OCI-LY3 (cell line): ENCODE results near the gene GRIK2.

Experiments
- H2AFZ ChIP-seq: fragments of 200-600, 300-600 bp; shearing (Covaris generic); 2 replicates; pipeline ENCODE4 v1.6.0; 2014; ENCODE audit warnings: antibody characterized with exemption, low read depth, low read length
- H3K27ac ChIP-seq: fragments of 200-600, 300-600 bp; sonication (generic); 2 replicates; pipeline ENCODE4 v1.5.1; 2014; ENCODE audit warnings: mild to moderate bottlenecking, low read length, moderate library complexity, mixed read lengths
- H3K27me3 ChIP-seq: fragments of 200-600, 300-600 bp; sonication (generic); 2 replicates; pipeline ENCODE4 v1.6.1; 2014; ENCODE audit warnings: low read depth, low read length, mixed read lengths
- H3K36me3 ChIP-seq: fragments of 200-600, 300-600 bp; sonication (generic); replicated peaks from 2 replicates; pipeline ENCODE3; 2014; ENCODE audit warnings: low read depth, low read length, mixed read lengths
- H3K4me1 ChIP-seq: fragments of 300-600, 200-600 bp; sonication (generic); 2 replicates; pipeline ENCODE4 v1.6.1; 2014; ENCODE audit warnings: low read length, mixed read lengths
- H3K4me2 ChIP-seq: fragments of 200-600, 300-600 bp; sonication (generic); 2 replicates; pipeline ENCODE4 v1.6.1; 2014; ENCODE audit warnings: low read length, mixed read lengths
- H3K4me3 ChIP-seq: fragments of 300-600, 200-600 bp; sonication (generic); 2 replicates; pipeline ENCODE4 v1.5.1; 2014; ENCODE audit warnings: antibody characterized with exemption, mild to moderate bottlenecking, low read length, moderate library complexity
- H3K79me2 ChIP-seq: fragments of 300-600, 200-600 bp; shearing (Covaris generic); 2 replicates; pipeline ENCODE4 v1.6.1; 2014; ENCODE audit warnings: mild to moderate bottlenecking, low read length, mixed read lengths
- H3K9ac ChIP-seq: fragments of 300-600, 200-600 bp; shearing (Covaris generic); 2 replicates; pipeline ENCODE4 v1.6.0; 2014; ENCODE audit warnings: mild to moderate bottlenecking, low read length, moderate library complexity
- H3K9me3 ChIP-seq: fragments of 200-600, 300-600 bp; shearing (Covaris generic); 2 replicates; pipeline ENCODE4 v1.6.1; 2014; ENCODE audit warnings: low read length, mixed read lengths; ENCODE audit not compliant: insufficient read depth
- H4K20me1 ChIP-seq: fragments of 200-600, 300-600 bp; sonication (generic); 2 replicates; pipeline ENCODE4 v1.6.1; 2016; ENCODE audit warnings: low read length, mixed read lengths; ENCODE audit not compliant: insufficient read depth
- EZH2phosphoT487 ChIP-seq: fragments of 200-600 bp; shearing (Covaris generic); IDR thresholded peaks from 2 replicates; pipeline ENCODE4 v1.6.1; 2018; ENCODE audit warnings: antibody characterized with exemption, mixed run types, low read depth
- TF ChIP-seq, protein P1 (sequence below): fragments of 200-600, 300-600 bp; sonication (generic); IDR thresholded peaks from 2 replicates; pipeline ENCODE4 v1.5.1; 2014; ENCODE audit warnings: antibody characterized with exemption, low read length, low read depth

The GRIK2 gene

DNA sequence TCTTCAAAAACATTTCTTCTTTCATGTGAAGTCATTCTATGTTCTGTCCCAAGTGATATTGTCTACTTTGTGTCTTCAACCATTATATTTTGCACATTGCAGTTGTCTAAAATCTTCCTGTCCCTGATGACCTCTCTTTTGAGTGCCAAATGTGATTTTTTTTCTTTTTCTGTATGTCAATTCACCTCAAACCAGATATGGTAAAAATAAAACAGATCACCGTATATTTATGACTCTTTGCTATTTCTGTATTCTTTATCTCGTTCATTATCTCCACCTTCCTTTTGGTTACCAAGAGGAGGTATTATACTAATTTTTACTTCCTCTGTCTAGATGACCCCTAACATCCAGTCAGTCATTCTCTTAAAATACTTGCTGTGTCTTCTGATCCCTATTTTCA lies 165.2 kb downstream of the GRIK2 start:
- Histone ChIP-seq H3K4me1 (no peaks in the 10 kb centered on the region), H2AFZ (no peak overlapping the region), H3K4me3 (no peak overlapping the region), H3K27ac (no peak overlapping the region), H3K36me3 (no peaks in the 10 kb centered on the region), H3K9ac (no peak overlapping the region), H3K4me2 (no peak overlapping the region), H3K9me3 (no peaks in the 10 kb centered on the region), H3K79me2 (no peaks in the 10 kb centered on the region), H4K20me1 (no peaks in the 10 kb centered on the region), H3K27me3 (no peaks in the 10 kb centered on the region)
- TF ChIP-seq, protein P1, sequence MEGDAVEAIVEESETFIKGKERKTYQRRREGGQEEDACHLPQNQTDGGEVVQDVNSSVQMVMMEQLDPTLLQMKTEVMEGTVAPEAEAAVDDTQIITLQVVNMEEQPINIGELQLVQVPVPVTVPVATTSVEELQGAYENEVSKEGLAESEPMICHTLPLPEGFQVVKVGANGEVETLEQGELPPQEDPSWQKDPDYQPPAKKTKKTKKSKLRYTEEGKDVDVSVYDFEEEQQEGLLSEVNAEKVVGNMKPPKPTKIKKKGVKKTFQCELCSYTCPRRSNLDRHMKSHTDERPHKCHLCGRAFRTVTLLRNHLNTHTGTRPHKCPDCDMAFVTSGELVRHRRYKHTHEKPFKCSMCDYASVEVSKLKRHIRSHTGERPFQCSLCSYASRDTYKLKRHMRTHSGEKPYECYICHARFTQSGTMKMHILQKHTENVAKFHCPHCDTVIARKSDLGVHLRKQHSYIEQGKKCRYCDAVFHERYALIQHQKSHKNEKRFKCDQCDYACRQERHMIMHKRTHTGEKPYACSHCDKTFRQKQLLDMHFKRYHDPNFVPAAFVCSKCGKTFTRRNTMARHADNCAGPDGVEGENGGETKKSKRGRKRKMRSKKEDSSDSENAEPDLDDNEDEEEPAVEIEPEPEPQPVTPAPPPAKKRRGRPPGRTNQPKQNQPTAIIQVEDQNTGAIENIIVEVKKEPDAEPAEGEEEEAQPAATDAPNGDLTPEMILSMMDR: no peak
- no peak for TF ChIP-seq EZH2phosphoT487

DNA sequence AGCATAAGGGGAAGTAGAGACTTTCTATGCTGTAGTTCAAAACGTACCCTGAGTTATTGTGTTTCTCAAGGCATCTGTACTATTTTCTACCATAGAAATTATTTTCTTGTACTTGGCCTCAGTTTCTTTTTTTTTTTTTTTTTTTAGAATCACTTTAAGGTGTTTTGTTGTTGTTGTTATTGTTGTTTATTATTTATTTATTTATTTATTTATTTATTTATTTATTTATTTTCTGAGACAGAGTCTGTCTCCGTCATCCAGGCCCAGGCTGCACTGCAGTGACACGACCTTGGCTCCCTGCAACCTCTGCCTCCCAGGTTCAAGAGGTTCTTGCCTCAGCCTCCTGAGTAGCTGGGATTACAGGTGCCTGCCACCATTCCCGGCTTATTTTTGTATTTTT lies 179.1 kb downstream of the GRIK2 start:
- no peaks in the 10 kb centered on the region for H4K20me1 ChIP-seq
- no peak for TF ChIP-seq EZH2phosphoT487
- TF ChIP-seq, protein P1: no peak
- H3K4me3 ChIP-seq: no peak overlapping the region
- no peak overlapping the region for H3K4me2 ChIP-seq
- no peaks in the 10 kb centered on the region for H3K36me3 ChIP-seq
- no peak overlapping the region for H3K9ac ChIP-seq
- H3K9me3 ChIP-seq: no peaks in the 10 kb centered on the region
- H3K79me2 ChIP-seq: no peaks in the 10 kb centered on the region
- no peak overlapping the region for H2AFZ ChIP-seq
- no peak overlapping the region for H3K27ac ChIP-seq
- no peaks in the 10 kb centered on the region for H3K4me1 ChIP-seq
- H3K27me3 ChIP-seq: no peaks in the 10 kb centered on the region

DNA sequence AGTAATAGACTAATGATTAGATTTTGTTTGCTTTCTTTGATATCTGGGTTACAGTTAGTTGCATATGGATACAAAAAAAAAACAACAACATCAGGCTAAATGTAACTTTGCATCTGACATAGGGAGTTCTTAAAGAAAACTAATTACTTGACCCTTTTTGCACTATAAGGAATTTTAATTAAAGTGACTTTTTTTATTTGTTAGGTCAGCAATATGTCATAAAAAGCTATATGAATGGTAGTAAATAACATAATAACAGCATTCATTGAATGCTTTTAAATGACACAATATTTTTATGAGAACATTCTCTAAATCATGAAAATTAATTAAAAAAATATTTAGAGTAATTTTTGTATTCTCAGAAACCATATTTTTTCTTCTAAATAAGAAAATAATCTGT lies 183.6 kb downstream of the GRIK2 start:
- Histone ChIP-seq H3K27ac (no peak overlapping the region), H3K27me3 (no peaks in the 10 kb centered on the region), H3K9me3 (no peaks in the 10 kb centered on the region), H3K36me3 (no peaks in the 10 kb centered on the region), H2AFZ (no peak overlapping the region), H3K9ac (no peak overlapping the region), H4K20me1 (no peaks in the 10 kb centered on the region), H3K79me2 (no peaks in the 10 kb centered on the region), H3K4me1 (no peaks in the 10 kb centered on the region), H3K4me2 (no peak overlapping the region), H3K4me3 (no peak overlapping the region)
- no peak for TF ChIP-seq EZH2phosphoT487
- TF ChIP-seq, protein P1: no peak

DNA sequence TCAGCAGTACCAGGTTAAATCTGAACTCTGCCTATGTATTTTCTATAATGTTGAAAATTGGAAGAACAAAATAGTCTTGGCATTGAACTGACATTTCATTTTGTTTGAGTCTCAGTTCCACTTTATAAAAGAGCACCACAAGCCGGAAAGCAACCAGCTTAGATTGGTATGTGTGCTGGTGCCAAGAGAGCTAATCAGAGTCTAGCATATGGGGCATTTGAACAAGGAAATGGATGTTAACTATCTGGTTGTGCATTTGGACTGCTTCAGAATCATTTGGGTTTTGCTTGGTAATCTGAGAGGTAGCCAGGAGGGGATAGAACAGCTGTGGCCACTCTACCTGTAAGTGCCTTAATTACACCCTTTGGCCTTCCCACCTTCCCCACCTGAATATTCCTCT lies 184.8 kb downstream of the GRIK2 start:
- H3K79me2 ChIP-seq: no peaks in the 10 kb centered on the region
- no peaks in the 10 kb centered on the region for H4K20me1 ChIP-seq
- no peaks in the 10 kb centered on the region for H3K36me3 ChIP-seq
- H3K4me3 ChIP-seq: no peak overlapping the region
- H3K27ac ChIP-seq: no peak overlapping the region
- no peak overlapping the region for H3K9ac ChIP-seq
- no peak overlapping the region for H2AFZ ChIP-seq
- no peaks in the 10 kb centered on the region for H3K27me3 ChIP-seq
- H3K4me2 ChIP-seq: no peak overlapping the region
- TF ChIP-seq EZH2phosphoT487: no peak
- TF ChIP-seq, protein P1: no peak
- no peaks in the 10 kb centered on the region for H3K9me3 ChIP-seq
- no peaks in the 10 kb centered on the region for H3K4me1 ChIP-seq
